H1 (cell line): ENCODE results near the gene DEPP1. TPM values are rescaled to one million over a fixed set of nuclear protein-coding genes. Genes with fewer than 3 reads are reported as not detected.
A peak's percentile ranks its signal among the peaks of the same experiment; 100 is the strongest.

Source experiments
- CTCF ChIA-PET: fragments of 300-600 bp; sonication (Branson Sonifier 250); formaldehyde crosslinking; loops from one replicate; lab custom pipeline; 2021; ENCODE audit not compliant: partially characterized antibody; lab: Charles Lee
- POLR2A ChIA-PET: fragments of 300-600 bp; sonication (Branson Sonifier 250); formaldehyde crosslinking; loops from one replicate; lab custom pipeline; 2021; ENCODE audit warnings: inconsistent platforms; ENCODE audit not compliant: partially characterized antibody; lab: Charles Lee
- DNase-seq, 2 experiments: peaks; one replicate each; pipeline versions ENCODE4 v3.0.0 to v3.0.0-alpha.2; 2010 to 2022; ENCODE audit warnings: low spot score in 2 of 2, low read depth in 1 of 2, mixed read lengths in 1 of 2
- FAIRE-seq: peaks from 2 replicates; lab custom pipeline; 2011; peaks lifted over from hg19 to GRCh38; lab: Jason Lieb, UNC
- H2AFZ ChIP-seq: 2 replicates; pipeline ENCODE4 v1.8.1; 2012; ENCODE audit warnings: low read length, inconsistent platforms
- H2AK5ac ChIP-seq: 2 replicates; pipeline ENCODE4 v1.6.1; 2013; ENCODE audit warnings: low read depth, low read length
- H2BK120ac ChIP-seq: replicated peaks from 2 replicates; pipeline ENCODE3; 2013; ENCODE audit warnings: low read depth, low read length, inconsistent platforms
- H2BK12ac ChIP-seq: 2 replicates; pipeline ENCODE4 v1.6.1; 2013; ENCODE audit warnings: low read depth, low read length
- H2BK15ac ChIP-seq: 2 replicates; pipeline ENCODE4 v1.6.1; 2013; ENCODE audit warnings: low read length
- H2BK20ac ChIP-seq: 2 replicates; pipeline ENCODE4 v1.6.1; 2013; ENCODE audit warnings: low read length
- H2BK5ac ChIP-seq: 2 replicates; pipeline ENCODE4 v1.6.1; 2013; ENCODE audit warnings: low read depth, low read length
- H3K14ac ChIP-seq: 2 replicates; pipeline ENCODE4 v1.6.1; 2013; ENCODE audit warnings: inconsistent platforms; ENCODE audit not compliant: insufficient read length
- H3K18ac ChIP-seq: 2 replicates; pipeline ENCODE4 v1.6.1; 2013; ENCODE audit warnings: low read length; ENCODE audit errors: extremely low read depth
- H3K23ac ChIP-seq: 2 replicates; pipeline ENCODE4 v1.6.1; 2013; ENCODE audit warnings: inconsistent platforms; ENCODE audit not compliant: insufficient read length
- H3K23me2 ChIP-seq: 2 replicates; pipeline ENCODE4 v1.6.1; 2013; ENCODE audit warnings: low read depth, low read length
- H3K27ac ChIP-seq: 2 replicates; pipeline ENCODE4 v1.6.1; 2011; ENCODE audit warnings: low read depth, low read length, inconsistent platforms
- H3K27me3 ChIP-seq, 4 experiments: replicated peaks in 1 of 4; 1 replicate in 1 of 4; 2 replicates in 3 of 4; pipeline versions ENCODE4 v1.6.1 to v1.8.1; 2011 to 2013; ENCODE audit warnings: low read length in 3 of 4, mild to moderate bottlenecking in 3 of 4, inconsistent platforms in 2 of 4, mixed read lengths in 2 of 4, moderate library complexity in 1 of 4; ENCODE audit not compliant: control insufficient read depth in 3 of 4, insufficient read depth in 3 of 4; ENCODE audit errors: extremely low read depth in 1 of 4
- H3K36me3 ChIP-seq, 4 experiments: 2 replicates each; pipeline versions ENCODE4 v1.6.1 to v1.8.1; 2011 to 2013; ENCODE audit warnings: mild to moderate bottlenecking in 4 of 4, low read length in 3 of 4, moderate library complexity in 2 of 4, control low read depth in 1 of 4, inconsistent platforms in 1 of 4; ENCODE audit not compliant: insufficient read depth in 4 of 4, control insufficient read depth in 2 of 4
- H3K4ac ChIP-seq: replicated peaks from 2 replicates; pipeline ENCODE3; 2013; ENCODE audit warnings: low read length, low read depth, mixed read lengths, inconsistent platforms; ENCODE audit not compliant: insufficient read length
- H3K4me1 ChIP-seq, 4 experiments: replicated peaks in 1 of 4; 1 replicate in 1 of 4; 2 replicates in 3 of 4; pipeline versions ENCODE4 v1.6.1 to v1.8.1; 2011 to 2013; ENCODE audit warnings: low read length in 3 of 4, inconsistent platforms in 2 of 4, mixed read lengths in 1 of 4; ENCODE audit not compliant: insufficient read depth in 4 of 4, control insufficient read depth in 3 of 4
- H3K4me2 ChIP-seq, 2 experiments: 2 replicates each; pipeline versions ENCODE4 v1.6.1 to v1.8.1; 2011 to 2013; ENCODE audit warnings: low read depth in 2 of 2, low read length in 2 of 2, control low read depth in 1 of 2, inconsistent platforms in 1 of 2, mild to moderate bottlenecking in 1 of 2; ENCODE audit not compliant: insufficient read depth in 1 of 2
- H3K4me3 ChIP-seq, 4 experiments: fragments of 200-600, 300-600 bp in 1 of 4; sonication (generic), shearing (Covaris generic), sonication (Bioruptor Twin) in 1 of 4; 2 replicates each; pipeline versions ENCODE4 v1.5.1 to v1.8.1; 2011 to 2016; ENCODE audit warnings: low read length in 4 of 4, low read depth in 3 of 4, control low read depth in 2 of 4, inconsistent platforms in 2 of 4, mild to moderate bottlenecking in 2 of 4, mixed read lengths in 1 of 4, moderate library complexity in 1 of 4; ENCODE audit not compliant: insufficient read depth in 2 of 4; ENCODE audit errors: extremely low read depth in 1 of 4
- H3K56ac ChIP-seq: replicated peaks from 2 replicates; pipeline ENCODE3; 2013; ENCODE audit warnings: low read depth, mild to moderate bottlenecking, mixed read lengths, low read length, inconsistent platforms; ENCODE audit not compliant: insufficient read length
- H3K79me1 ChIP-seq: 2 replicates; pipeline ENCODE4 v1.6.1; 2013; ENCODE audit warnings: low read depth, low read length, control low read depth
- H3K79me2 ChIP-seq, 2 experiments: 2 replicates each; pipeline versions ENCODE4 v1.6.1 to v1.8.1; 2012 to 2013; ENCODE audit warnings: low read length in 2 of 2, mild to moderate bottlenecking in 2 of 2, inconsistent platforms in 1 of 2; ENCODE audit not compliant: insufficient read depth in 2 of 2, control insufficient read depth in 1 of 2
- H3K9ac ChIP-seq, 4 experiments: replicated peaks in 1 of 4; 1 replicate in 1 of 4; 2 replicates in 3 of 4; pipeline versions ENCODE4 v1.6.1 to v1.8.1; 2011 to 2013; ENCODE audit warnings: low read depth in 3 of 4, low read length in 3 of 4, control low read depth in 2 of 4, mild to moderate bottlenecking in 2 of 4, moderate library complexity in 2 of 4, inconsistent platforms in 1 of 4; ENCODE audit errors: extremely low read depth in 1 of 4
- H3K9me3 ChIP-seq, 2 experiments: 2 replicates each; pipeline versions ENCODE4 v1.6.1 to v1.8.1; 2012 to 2013; ENCODE audit warnings: mild to moderate bottlenecking in 2 of 2, moderate library complexity in 2 of 2, control low read depth in 1 of 2, inconsistent platforms in 1 of 2, low read depth in 1 of 2, low read length in 1 of 2, mixed read lengths in 1 of 2; ENCODE audit not compliant: insufficient read depth in 2 of 2
- H4K20me1 ChIP-seq, 2 experiments: replicated peaks in 1 of 2; 2 replicates each; pipeline versions ENCODE3 to v1.8.1; 2011 to 2013; ENCODE audit warnings: inconsistent platforms in 2 of 2, low read length in 2 of 2, mild to moderate bottlenecking in 1 of 2; ENCODE audit not compliant: insufficient read depth in 2 of 2, control insufficient read depth in 1 of 2
- H4K5ac ChIP-seq: 2 replicates; pipeline ENCODE4 v1.6.1; 2013; ENCODE audit warnings: low read length, low read depth, mixed read lengths, inconsistent platforms; ENCODE audit not compliant: insufficient read length
- H4K8ac ChIP-seq: 2 replicates; pipeline ENCODE4 v1.8.0; 2013; ENCODE audit warnings: mild to moderate bottlenecking, moderate library complexity, low read length, inconsistent platforms; ENCODE audit not compliant: insufficient read depth; ENCODE audit errors: extremely low read depth
- H4K91ac ChIP-seq: replicated peaks from 2 replicates; pipeline ENCODE3; 2013; ENCODE audit warnings: low read length, mixed read lengths, inconsistent platforms; ENCODE audit not compliant: insufficient read length
- CBX8 ChIP-seq: fragments of 300-800, 300-1000 bp; sonication (generic); IDR thresholded peaks from 2 replicates; pipeline ENCODE4 v1.7.1; 2016; ENCODE audit warnings: low read depth, low read length, borderline replicate concordance
- EZH2 ChIP-seq: fragments of 200-600 bp; sonication (generic); IDR thresholded peaks from 2 replicates; pipeline ENCODE4 v1.7.1; 2012; ENCODE audit warnings: low read depth, mild to moderate bottlenecking, moderate library complexity, low read length, inconsistent platforms; ENCODE audit not compliant: severe bottlenecking
- HDAC2 ChIP-seq, 2 experiments: fragments of 300-600 bp in 1 of 2; sonication (generic) in 1 of 2; IDR thresholded peaks; 2 replicates each; pipeline ENCODE4 v1.6.1; 2011 to 2012; ENCODE audit warnings: low read depth in 2 of 2, low read length in 2 of 2, mild to moderate bottlenecking in 2 of 2, moderate library complexity in 2 of 2, borderline replicate concordance in 1 of 2, inconsistent platforms in 1 of 2
- HDAC6 ChIP-seq: IDR thresholded peaks from one replicate; pipeline ENCODE4 v1.7.1; 2012; ENCODE audit warnings: low read depth, mild to moderate bottlenecking, inconsistent platforms, low read length, moderate library complexity
- MAX ChIP-seq: IDR thresholded peaks from 2 replicates; pipeline ENCODE4 v1.6.1; 2012; ENCODE audit warnings: inconsistent platforms
- PHF8 ChIP-seq: fragments of 200-600 bp; sonication (generic); conservative IDR thresholded peaks from 2 replicates; pipeline ENCODE4 v1.7.1; 2012; ENCODE audit warnings: low read depth, mild to moderate bottlenecking, inconsistent platforms, low read length, moderate library complexity
- POLR2AphosphoS5 ChIP-seq: IDR thresholded peaks from 2 replicates; pipeline ENCODE4 v1.6.1; 2011; ENCODE audit warnings: low read depth, low read length
- SAP30 ChIP-seq: fragments of 300-600 bp; sonication (generic); IDR thresholded peaks from 2 replicates; pipeline ENCODE4 v1.7.1; 2012; ENCODE audit warnings: low read length, moderate library complexity, mild to moderate bottlenecking, inconsistent platforms; ENCODE audit not compliant: insufficient read depth, insufficient replicate concordance
- TAF1 ChIP-seq: IDR thresholded peaks from 2 replicates; pipeline ENCODE4 v1.6.1; 2011; ENCODE audit warnings: mild to moderate bottlenecking, low read depth, low read length
- ZNF274 ChIP-seq: IDR thresholded peaks from 2 replicates; pipeline ENCODE4 v1.7.0; 2012; ENCODE audit warnings: low read length, borderline replicate concordance; ENCODE audit errors: extremely low read depth
- WGBS, 2 experiments: shearing (Covaris generic) in 1 of 2; methylation state at CpG; one replicate each; pipeline versions ENCODE4 v1.1.6 to v1.1.7; 2013 to 2015; ENCODE audit warnings: low lambda C conversion rate in 2 of 2, mixed read lengths in 2 of 2, inconsistent platforms in 1 of 2, low coverage in 1 of 2, missing lambda C conversion rate in 1 of 2; ENCODE audit not compliant: insufficient replicate concordance in 2 of 2, insufficient coverage in 1 of 2, insufficient read length in 1 of 2; ENCODE audit errors: extremely low coverage in 1 of 2, missing lambda C conversion rate in 1 of 2; 5-methylcytosine and 5-hydroxymethylcytosine counted together
- polyA plus RNA-seq, 7 experiments: library from polyadenylated mRNA; depleted of rRNA in 3 of 7; stranded (reverse) in 5 of 7; unstranded in 2 of 7; fragments of >200 nt in 5 of 7; fragments of 200-250 nt in 2 of 7; gene quantifications; 1 replicate in 5 of 7; 2 replicates in 1 of 7; 4 replicates in 1 of 7; pipeline versions ENCODE4 v1.2.1 to v1.2.3, GENCODE V29; 2011 to 2013; ENCODE audit warnings: missing spikeins in 2 of 7, mixed read lengths in 2 of 7
- total RNA-seq: library from RNA; stranded (reverse); fragmentation: NEBNext Ultra II Directional; extraction: Animal tissue kit (Norgen Biotek cat#: 25700); gene quantifications from 2 replicates; pipeline ENCODE4 v1.2.1, GENCODE V29; 2021

DEPP1 gene
- total and polyA plus RNA-seq, 2 of the 8 experiments (the other 6 are each of a cell fraction or from before 2014, with no cell fraction given), result 0.67 to 4.5 TPM

- Histone ChIP-seq H4K8ac (peak overlapping the region; percentile 38; the same call in 1 of the 2 replicates), H2BK120ac (no peak overlapping the region), H4K20me1 (no peaks in the 10 kb centered on the region), H3K9me3 (no peaks in the 10 kb centered on the region), H3K79me1 (no peaks in the 10 kb centered on the region), H3K56ac (no peak overlapping the region), H2AK5ac (no peak overlapping the region), H3K36me3 (peaks cover 0 to 7% (median 0%) of the 10 kb centered on the region in 4 experiments; a peak in 1 of 8 replicates), H3K14ac (no peak overlapping the region), H2BK12ac (peak overlapping the region; percentile 33; the same call in 1 of the 2 replicates), H2BK15ac (no peak overlapping the region), H3K23ac (no peak overlapping the region), H3K4me3 (no peak overlapping the region), H3K23me2 (no peaks in the 10 kb centered on the region), H3K4me2 (no peak overlapping the region), H2BK5ac (no peak overlapping the region), H3K9ac (no peak overlapping the region), H4K5ac (no peak overlapping the region), H4K91ac (peak overlapping the region; percentile 18), H2AFZ (no peak overlapping the region), H3K79me2 (no peaks in the 10 kb centered on the region)
- POLR2A ChIA-PET, result no interaction called here
- DNase-seq, result no peak
- CTCF ChIA-PET, result interaction anchor here (12.1 kb wide), 1 partner anchor 50 kb away, joined by 117 read pairs; no protein-coding TSS in a partner anchor
- TF ChIP-seq CBX8 (no peak), PHF8 (no peak), EZH2 (no peak), TAF1 (no peak), SAP30 (no peak), ZNF274 (no peak), HDAC2 (IDR thresholded peaks at IDR 0.05; ENCODE audit: borderline replicate concordance in 1 of 2, low read depth in 2 of 2, low read length in 2 of 2) (no peak), POLR2AphosphoS5 (no peak), HDAC6 (no peak), MAX (no peak)
- TF ChIP-seq, all 59 proteins: peak for 0
- Histone ChIP-seq H2BK20ac (no peak overlapping the region; the same call in 1 of the 2 replicates), H3K27me3 (peaks cover 0 to 3% (median 1%) of the 10 kb centered on the region in 4 experiments; a peak in 4 of 7 replicates), H3K18ac (no peak overlapping the region), H3K4me1 (peaks cover 7 to 29% (median 19%) of the 10 kb centered on the region in 4 experiments), H3K4ac (no peak overlapping the region), H3K27ac (no peak overlapping the region)
- WGBS, 2 experiments, result 90% methylated on average over 15 of the region's 15 CpGs; no CpG with 5 or more reads in 1 of the 2 experiments
- FAIRE-seq, result no peak
Measured at GRCh38 chr10:44984671-44985101, 6.1 kb upstream of the DEPP1 start.
